HG03175 (cell line): ENCODE results near the gene HSH2D.
"Not testable (repeated sequence)": the region's sequence is repeated elsewhere in the genome, so short reads cannot be mapped to it uniquely, and the experiment has no call there.

Experiments used
- ATAC-seq: cut with Tn5 transposase; IDR thresholded peaks from one replicate; pipeline ENCODE4 v1.9.1; 2021; ENCODE audit warnings: mild to moderate bottlenecking, moderate library complexity; ENCODE audit not compliant: unreplicated experiment

The HSH2D gene, protein sequence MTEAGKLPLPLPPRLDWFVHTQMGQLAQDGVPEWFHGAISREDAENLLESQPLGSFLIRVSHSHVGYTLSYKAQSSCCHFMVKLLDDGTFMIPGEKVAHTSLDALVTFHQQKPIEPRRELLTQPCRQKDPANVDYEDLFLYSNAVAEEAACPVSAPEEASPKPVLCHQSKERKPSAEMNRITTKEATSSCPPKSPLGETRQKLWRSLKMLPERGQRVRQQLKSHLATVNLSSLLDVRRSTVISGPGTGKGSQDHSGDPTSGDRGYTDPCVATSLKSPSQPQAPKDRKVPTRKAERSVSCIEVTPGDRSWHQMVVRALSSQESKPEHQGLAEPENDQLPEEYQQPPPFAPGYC

DNA sequence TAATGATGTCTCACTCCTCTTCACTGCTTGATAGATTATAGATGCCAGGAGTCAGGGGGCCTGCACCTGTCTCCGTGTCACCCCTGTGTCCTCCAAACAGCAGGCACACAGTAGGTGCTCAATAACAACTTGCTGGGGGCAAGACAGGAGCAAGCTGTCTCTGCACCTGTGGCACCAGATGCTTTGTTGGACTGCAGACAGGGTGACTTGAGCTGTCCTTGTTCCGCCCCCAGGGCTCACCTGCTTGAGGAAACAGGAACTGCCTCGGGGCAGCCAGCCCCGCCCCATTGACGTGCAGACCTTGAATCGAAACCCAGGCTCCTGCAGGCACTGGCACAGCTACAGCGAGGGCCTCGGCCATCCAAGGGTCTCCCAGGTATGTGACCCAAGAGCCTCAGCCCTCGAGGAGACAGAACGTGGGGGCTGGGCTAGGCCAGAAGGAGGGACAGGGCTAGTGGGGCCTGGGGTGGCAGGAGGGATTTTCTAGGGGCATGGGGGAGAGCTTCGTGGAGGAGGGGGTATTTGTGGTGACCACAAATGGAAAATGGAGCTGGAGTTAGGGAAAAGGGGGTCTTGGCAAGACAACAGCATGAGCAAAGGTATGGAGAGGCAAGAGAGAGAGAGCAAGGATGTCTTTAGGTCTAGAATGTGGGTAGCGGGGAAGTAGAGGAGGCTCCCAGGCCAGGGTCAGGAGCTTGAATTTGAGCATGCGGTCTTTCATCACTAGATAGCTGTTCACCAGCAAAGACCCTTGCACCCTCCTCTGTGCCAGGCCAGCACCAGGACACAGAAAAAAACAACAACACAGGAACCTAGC, at the start of gene HSH2D:
Gene HSH2D (plus strand): TSS at position 287 of the 817 bp plus-strand sequence. CDS start 5,066 bp downstream, outside the sequence.
- ATAC-seq, result no peak

DNA sequence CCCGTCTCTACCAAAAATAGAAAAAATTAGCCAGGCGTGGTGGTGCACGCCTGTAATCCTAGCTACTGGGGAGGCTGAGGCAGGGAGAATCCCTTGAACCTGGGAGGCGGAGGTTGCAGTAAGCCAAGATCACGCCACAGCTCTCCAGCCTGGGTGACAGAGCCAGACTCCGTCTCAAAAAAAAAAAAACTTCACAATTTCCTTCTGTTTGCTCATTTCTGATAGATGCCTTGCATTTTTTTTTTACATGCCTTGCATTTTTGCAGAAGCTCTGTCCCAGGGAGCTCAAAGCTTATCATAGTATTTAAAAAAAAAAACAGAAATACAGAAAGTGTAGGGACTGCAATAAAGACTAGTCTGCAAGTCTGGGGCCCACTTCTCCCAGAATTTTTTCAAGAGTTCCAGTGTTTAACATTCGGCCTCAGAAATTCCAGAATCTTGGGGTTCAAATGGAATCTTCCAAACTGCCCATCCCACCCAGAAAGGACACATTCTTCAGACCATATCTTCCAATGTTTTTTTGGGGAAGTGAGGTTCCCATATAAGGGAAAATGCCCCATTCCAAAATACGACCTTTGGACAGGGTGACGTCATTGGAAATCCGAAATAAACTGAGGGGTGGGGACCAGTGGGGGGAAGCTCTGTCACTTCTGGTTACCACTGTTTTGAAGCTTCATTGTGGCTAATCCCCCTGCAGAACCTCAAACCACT, 49.0 kb upstream of the HSH2D start:
- no peak for ATAC-seq

DNA sequence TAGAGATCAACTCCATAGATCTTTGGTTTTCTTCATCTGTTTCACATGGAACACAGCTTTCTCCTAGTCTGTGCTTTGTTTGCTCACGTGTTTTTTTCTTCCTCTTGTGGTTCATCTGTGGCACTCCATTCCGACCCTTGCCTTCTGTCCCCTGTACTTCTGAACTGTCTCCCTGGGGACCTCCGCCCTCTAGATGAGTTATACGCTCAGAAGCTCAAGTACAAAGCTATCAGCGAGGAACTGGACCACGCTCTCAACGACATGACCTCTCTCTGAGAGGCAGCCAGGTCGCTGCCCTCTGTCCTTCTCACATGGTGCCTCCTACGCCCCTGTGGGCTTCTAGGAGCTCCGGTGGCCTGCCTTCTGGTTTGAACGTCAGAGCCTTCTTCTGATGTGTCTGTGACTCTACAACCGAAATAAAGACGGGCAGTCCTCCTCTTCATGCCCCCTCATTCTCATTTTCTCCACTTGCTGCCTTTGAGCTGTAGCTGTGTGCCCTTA, 48.4 kb upstream of the HSH2D start:
- no peak for ATAC-seq

DNA sequence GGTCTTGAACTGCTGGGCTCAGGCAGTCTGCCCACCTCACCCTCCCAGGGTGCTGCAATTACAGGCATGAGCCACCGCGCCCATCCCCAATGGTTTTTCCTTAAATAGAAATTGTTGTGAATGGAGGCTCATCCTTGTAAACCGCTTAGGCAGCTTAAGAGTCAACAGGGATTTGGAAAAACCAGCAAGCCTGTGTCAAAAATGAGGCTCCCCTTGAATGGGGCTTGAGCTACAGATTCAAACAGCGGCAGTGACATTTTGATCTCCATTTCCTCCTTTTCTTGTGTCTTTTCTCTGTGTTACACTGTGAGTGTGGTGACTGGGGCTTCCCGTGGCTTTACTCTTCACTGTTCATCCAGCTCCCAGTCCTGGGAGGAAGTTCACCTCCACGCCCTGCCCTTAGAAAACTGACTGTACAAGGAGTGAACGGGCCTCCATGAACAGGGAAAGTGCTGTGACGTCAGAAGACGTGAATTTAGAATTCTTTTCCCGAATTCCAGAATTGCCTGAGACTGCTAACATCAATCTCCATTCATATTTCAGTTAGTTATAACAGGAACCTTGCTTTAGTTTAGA, 47.1 kb upstream of the HSH2D start:
- ATAC-seq, result no peak

DNA sequence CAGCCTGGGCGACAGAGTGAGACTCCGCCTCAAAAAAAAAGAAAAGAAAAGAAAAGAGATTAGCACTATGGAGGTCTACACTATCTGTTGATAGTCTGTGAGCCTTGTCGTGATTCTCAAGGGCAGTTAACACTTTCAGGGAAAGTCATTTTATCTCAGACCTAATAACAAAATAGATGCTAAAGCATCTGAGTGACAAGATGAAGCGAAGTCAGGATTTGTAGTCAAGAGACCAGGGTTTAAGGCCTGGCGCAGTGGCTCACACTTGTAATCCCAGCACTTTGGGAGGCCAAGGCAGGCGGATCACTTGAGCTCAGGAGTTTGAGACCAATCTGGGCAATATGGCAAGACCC, 45.1 kb upstream of the HSH2D start:
- ATAC-seq, result no peak

DNA sequence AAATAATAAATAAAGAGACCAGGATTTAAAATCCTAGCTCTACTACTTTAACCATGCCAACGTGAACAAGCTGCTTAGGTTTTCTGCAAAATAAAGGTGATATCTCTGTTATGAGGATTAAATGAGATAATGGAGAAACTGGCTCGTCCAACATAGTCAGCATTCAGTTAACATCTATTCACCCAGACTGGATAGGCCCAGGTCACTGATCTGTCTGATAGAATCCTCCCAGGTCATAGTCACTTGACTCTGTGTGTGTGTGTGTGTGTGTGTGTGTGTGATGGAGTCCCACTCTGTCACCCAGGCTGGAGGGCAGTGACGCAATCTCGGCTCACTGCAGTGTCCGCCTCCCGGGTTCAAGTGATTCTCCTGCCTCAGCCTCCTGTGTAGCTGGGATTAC, 44.7 kb upstream of the HSH2D start:
- no peak for ATAC-seq

DNA sequence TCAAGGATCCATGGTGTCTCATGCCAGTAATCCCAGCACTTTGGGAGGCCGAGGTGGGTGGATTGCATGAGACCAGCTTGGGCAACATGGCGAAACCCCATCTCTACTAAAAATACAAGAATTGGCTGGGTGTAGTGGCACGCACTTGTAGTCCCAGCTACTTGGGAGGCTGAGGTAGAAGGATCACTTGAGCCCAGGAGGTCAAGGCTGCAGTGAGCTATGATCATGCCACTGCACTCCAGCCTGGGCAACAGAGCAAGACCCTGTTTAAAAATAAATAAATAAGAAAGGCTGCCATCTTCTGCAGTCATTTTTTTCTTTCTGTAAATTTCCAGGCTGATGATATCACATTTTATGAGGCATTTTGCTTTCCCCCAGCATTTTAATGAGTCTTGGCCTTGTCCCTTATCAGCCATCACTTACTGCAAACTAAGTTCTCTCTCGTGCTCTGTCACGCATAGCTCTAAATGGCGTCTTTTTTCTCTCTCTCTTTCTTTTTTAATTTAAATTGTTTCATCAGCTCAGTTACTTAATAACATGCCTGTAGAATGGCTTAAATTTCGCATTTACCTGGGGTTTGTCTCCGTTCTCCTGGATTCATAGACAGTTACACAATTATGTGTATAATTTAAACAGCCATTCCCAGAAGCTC, 44.0 kb upstream of the HSH2D start:
- not testable (repeated sequence) for ATAC-seq

DNA sequence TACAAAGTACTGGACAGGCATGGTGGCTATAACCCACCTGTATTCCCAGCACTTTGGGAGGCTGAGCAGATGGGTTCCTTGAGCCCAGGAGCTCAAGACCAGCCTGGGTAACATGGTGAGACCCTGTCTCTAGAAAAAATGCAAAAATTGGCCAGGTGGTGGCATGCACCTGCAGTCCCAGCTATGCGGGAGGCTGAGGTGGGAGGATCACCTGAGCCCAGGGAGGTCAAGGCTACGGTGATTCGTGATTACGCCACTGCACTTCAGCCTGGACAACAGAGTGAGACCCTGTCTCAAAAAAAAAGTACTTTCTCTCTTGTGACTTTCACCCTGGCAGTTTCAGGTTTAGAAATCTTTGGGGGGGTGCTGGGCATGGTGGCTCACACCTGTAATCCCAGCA, 43.0 kb upstream of the HSH2D start:
- no peak for ATAC-seq

DNA sequence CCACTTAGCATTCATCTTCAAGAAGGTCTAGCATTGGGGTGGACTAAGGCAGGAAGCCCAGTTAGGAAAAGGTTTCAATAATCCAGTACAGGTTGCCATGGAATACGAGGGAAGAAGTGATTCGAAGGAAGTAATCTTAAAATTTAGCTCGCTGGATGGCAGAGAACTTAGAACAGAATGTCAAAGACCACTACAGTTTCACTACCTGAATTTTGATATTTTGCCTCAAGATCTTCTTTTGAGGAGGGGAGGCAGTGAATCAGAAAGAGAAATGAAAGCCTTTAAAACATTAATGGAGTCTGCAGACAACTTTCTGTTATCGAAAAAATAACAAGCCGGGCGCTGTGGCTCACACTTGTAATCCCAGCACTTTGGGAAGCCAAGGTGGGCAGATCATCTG, 38.8 kb upstream of the HSH2D start:
- ATAC-seq, result no peak

DNA sequence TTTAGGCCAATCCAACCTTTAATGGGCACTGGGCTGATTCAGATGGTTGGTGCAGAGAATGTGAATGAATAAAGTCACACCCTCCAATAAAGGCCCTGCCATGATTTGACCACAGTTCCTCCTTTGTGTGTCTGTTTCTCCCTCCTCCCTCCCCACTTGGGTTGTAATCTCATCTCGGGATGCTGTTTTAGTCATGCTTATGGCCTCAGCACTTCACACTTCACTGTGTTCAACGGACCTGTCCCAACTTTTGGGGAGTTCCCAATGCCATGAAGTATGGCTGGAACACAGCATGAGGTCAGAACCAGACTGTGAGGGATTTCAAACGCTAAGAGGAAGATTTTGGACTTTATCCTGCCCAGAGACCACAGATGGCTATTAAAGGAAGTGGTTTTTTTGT, 37.4 kb upstream of the HSH2D start:
- no peak for ATAC-seq

DNA sequence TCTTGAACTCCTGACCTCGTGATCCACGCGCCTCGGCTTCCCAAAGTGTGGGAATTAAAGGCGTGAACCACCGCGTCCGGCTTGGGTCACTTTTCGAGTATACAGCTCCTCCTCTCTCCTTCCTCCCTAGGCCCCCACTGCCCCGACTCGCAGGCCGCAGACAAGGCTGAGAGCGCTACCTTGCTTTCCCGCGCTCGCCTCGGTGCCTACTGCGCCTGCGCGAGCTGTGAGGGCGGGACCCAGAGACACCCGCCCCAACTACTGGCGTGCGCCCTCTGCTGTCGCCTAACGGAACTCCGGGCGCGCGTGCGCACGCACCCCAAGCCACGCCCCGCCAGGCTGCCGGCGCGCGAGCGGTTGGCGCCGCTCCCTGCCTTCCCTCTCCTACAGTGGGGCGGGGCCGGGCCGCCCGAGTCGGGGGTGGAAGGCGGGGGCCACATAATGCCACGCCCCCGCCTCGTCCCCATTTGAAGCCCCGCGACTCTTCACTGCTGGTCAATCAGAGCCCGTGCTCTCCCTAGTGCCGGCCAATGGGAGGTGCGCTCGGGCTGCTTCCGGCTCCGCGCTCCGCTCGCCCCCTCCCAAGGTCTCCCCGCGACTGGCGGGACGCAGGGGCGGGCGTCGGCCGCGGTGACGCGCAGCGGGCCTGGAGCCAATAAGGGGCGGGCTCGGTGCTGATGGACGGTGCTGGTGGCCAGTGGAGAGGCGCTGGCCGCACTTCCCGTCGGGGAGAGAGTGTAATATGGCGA, 32.2 kb upstream of the HSH2D start, which contains the start of gene RAB8A:
Gene RAB8A (plus strand): TSS at position 730 of the 749 bp plus-strand sequence. CDS start 13 bp downstream, at position 743.
- ATAC-seq, result peak; percentile 82

DNA sequence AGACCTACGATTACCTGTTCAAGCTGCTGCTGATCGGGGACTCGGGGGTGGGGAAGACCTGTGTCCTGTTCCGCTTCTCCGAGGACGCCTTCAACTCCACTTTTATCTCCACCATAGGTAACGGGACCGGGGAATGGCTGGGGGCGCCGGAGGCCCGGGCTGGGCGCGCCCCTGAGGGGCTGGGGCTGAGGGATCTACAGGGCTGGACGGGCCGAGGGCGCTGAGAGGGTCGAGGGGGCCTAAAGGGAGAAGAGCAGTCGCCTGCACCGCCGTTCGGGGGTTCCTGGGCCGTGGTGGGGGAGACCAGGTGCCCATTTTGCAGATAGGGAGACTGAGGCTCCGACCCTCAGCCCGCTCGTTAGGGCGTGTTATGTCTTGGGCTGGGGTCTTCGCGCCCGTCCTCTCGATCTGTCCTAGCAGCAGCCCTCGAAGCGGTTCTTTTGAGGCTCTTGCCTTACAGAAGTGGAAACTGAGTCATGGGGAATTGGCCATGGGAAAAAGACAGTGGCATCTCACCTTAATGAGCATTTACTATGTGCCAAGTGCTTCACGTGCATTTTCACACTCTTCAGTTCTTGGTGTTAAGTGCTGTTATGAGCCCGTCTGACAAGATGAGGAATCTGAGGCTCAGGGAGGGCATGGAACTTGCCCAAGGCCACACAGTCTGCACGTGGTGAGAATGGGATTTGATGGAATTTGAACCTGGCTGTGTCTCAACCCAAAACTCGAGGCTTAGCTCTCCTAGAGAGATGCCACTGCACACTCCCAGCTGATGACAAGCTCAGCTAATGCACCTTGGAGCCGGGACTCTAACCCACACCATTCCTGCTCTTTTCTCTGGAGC, 31.4 kb upstream of the HSH2D start:
- ATAC-seq, result no peak

DNA sequence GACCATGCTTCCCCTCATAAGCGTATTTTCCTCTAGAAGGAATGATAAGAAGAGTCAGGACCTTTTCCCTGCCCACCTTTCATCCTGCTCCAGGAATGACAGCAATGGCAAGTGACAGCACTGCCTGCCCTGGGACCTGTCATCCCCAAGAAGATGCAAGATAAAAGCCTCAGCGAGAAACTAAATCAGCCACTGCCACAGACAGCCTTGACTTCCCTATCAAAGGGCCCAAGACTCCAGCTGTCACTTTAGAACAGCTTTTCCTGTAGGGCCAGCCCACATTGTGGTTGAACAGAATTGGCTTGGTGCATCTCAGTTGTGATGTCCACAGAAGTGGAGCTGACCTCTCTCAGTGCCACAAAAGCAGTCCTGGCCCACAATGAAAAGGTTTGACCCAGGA, 30.7 kb upstream of the HSH2D start:
- ATAC-seq, result no peak

DNA sequence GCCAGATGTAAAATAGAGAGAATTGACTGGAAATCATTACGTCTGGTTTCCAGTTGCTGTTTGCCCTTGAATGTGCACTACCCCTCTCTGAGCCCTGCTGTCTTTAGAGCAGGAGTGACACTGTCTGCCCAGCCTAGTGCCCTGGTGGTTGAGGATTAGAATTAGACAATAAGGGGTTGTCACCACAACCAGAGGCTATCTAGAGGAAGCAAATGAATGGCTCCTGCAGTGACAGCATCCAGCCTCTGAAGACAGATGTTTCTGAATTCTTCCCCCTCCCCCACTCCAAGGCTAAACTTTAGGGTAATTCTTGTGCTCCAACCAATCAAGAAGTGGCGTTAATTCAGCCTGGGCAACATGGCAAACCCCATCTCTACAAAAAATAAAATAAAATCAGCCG, 29.8 kb upstream of the HSH2D start:
- ATAC-seq, result no peak

DNA sequence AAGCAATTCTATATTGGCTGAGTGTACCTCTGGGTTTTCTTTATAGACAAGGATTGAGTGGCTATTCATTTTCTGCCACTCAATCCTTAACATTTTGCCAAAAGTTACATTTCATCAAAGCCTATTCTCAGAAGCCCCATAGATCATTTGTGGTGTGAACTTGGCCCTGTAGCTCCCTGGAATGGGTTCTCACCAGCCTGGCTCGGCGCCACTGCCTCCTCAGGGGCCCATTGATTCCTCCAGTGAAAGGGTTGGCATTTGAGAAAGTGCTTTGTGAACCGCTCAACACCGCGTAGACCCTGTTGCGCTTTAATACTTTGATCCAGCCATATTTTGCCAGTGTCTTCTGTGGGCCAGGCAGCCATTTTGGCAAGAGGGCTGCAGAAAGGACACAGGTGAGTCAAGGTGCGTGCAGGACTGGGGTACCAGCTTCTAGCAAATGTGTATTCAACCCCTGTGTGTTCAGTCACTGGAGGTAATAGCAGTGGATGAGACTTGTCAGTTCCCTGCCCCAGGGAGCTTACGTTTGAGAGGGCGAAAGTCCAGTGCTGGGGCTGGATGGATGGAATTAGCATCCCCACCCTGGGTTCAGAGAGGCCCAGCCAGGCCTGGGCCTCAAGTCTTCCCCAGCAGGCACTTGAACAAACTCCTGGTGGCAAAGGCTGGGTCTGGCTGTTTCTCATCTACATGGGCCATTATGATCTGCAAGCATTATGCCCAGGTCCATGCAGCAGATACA, 28.0 kb upstream of the HSH2D start:
- no peak for ATAC-seq

DNA sequence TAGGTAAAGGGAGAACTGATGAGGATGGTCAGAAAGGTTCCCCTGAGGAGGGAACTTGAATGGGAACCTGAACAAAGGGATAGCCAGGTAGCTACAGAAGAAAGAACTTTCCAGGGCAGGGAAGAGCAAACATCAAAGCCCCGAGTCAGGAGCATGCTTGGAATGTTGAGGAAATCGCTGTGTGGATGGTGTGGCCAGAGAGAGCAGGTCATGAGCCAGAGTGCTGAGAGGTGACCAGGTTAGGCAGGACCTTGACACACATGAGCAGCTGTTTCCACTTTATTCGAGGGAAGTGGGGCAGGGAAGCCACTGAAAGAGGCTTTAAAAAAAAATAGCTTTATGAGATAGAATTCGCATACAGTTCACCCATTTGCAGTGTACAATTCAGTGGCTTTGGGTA, 27.4 kb upstream of the HSH2D start:
- no peak for ATAC-seq

DNA sequence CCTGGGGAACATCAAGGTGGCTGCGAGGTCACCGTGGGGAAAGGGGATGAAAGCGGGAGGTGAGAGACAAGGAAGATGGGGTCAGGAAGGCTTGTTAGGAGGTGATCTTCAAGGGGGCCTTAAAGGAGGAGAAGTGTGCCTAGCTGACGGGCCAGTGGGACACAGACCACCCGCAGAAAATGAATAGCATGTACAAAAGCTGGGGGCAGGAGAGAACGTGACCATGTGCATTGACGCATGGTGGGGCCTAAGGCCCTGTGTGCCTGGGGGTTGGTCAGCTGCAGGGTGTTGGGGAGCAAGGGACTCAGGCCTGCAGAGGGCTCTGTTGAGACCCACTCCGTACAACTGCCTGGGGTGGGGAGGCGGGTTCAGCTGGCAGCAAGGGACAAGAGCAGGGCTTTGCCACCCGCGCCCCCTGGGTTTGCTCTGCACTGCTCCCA, 25.9 kb upstream of the HSH2D start:
- ATAC-seq, result no peak

DNA sequence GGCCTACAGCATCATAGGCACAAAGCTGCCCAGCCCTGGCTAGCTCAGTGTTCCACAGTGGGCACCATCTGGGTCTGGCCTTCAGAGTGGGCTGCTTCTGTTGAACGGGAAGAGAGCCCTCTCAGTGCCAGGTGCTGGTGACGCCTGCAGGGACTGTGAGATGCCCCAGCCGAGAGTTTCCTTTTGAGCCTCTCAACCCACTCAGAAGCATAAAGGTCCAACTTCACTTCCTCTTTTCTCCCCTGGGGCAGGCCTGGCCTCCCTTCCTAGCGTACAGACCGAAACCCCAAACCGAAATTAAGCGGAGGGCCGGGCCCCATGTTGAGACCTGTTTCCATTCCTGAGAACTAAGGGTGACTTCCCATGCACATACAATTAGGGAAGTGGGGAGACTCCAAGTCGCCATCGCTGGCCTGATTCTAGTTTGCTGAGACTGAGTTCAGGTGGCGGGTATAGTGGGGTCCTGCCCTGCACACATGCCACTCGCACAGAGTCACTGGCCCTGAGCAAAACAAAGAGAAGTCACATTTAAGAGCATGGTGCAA, 24.9 kb upstream of the HSH2D start:
- ATAC-seq, result peak; percentile 75
